Heart left ventricle (tissue), 16 donors: ENCODE measurements around the gene TADA2A. TPM values are rescaled to one million over a fixed set of nuclear protein-coding genes. Genes with fewer than 3 reads are reported as not detected.

ENCODE experiments used
- ATAC-seq, 4 donors: fragments of 200-7000 bp; cut with Tn5 transposase; one replicate each; pipeline ENCODE4 v1.9.1; 2020 to 2022; ENCODE audit warnings: moderate library complexity in 4 of 4, mild to moderate bottlenecking in 3 of 4, moderate number of reproducible peaks in 1 of 4
- DNase-seq, 5 donors: peaks; one replicate each; pipeline ENCODE4 v3.0.0-alpha.2; 2020
- H3K27ac ChIP-seq, 12 donors: fragments of 200-600 bp; sonication (generic) in 4 of 12; one replicate each; pipeline versions ENCODE4 v1.5.0 to v1.8.0; 2016 to 2022; ENCODE audit warnings: mild to moderate bottlenecking in 2 of 12
- H3K27me3 ChIP-seq, 9 donors: fragments of 200-600 bp; sonication (generic) in 2 of 9; one replicate each; pipeline versions ENCODE4 v1.5.1 to v1.8.0; 2016 to 2022; ENCODE audit warnings: mild to moderate bottlenecking in 3 of 9
- H3K36me3 ChIP-seq, 9 donors: fragments of 200-600 bp; sonication (generic) in 2 of 9; one replicate each; pipeline versions ENCODE4 v1.5.0 to v1.8.0; 2018 to 2022; ENCODE audit warnings: mild to moderate bottlenecking in 2 of 9
- H3K4me1 ChIP-seq, 12 donors: fragments of 200-600 bp; sonication (generic) in 4 of 12; one replicate each; pipeline versions ENCODE4 v1.5.0 to v1.8.0; 2016 to 2022; ENCODE audit warnings: mild to moderate bottlenecking in 3 of 12
- H3K4me3 ChIP-seq, 12 donors: fragments of 200-600 bp; sonication (generic) in 4 of 12; one replicate each; pipeline versions ENCODE4 v1.5.0 to v1.8.0; 2017 to 2022; ENCODE audit warnings: mild to moderate bottlenecking in 9 of 12, moderate library complexity in 4 of 12
- H3K9me3 ChIP-seq, 12 donors: fragments of 200-600 bp; sonication (generic) in 4 of 12; one replicate each; pipeline versions ENCODE4 v1.5.0 to v1.8.0; 2016 to 2022; ENCODE audit warnings: mild to moderate bottlenecking in 1 of 12
- CTCF ChIP-seq, 12 donors: fragments of 200-600 bp; sonication (generic) in 4 of 12; IDR thresholded peaks; one replicate each; pipeline versions ENCODE4 v1.5.0 to v1.8.0; 2018 to 2022; ENCODE audit warnings: antibody characterized with exemption in 12 of 12, mild to moderate bottlenecking in 5 of 12
- POLR2A ChIP-seq, 2 donors: fragments of 450-650 bp; IDR thresholded peaks; one replicate each; pipeline ENCODE4 v1.6.1; 2017; ENCODE audit warnings: antibody characterized with exemption in 2 of 2, mild to moderate bottlenecking in 2 of 2, moderate library complexity in 2 of 2
- WGBS, 4 donors: extraction: QIAGEN DNeasy Blood & Tissue Kit in 2 of 4; methylation state at CpG; one replicate each; pipeline versions ENCODE4 v1.1.5 to v1.1.7; 2013 to 2018; 5-methylcytosine and 5-hydroxymethylcytosine counted together
- intact Hi-C, 10 donors: fragments of 100-400 bp; cut with DNase I; formaldehyde crosslinking; loops; one replicate each; pipeline versions ENCODE4 v1.11.1 to v1.14.2; 2022
- polyA plus RNA-seq, 2 donors: library from polyadenylated mRNA; stranded (reverse); fragments of 200-250 nt; gene quantifications; one replicate each; pipeline ENCODE4 v1.2.3, GENCODE V29; 2013
- total RNA-seq, 9 donors: library from RNA; depleted of rRNA in 2 of 9; stranded (reverse); fragments of >200 nt in 2 of 9; fragmentation: NEBNext Ultra II Directional in 3 of 9; extraction: Animal tissue kit (Norgen Biotek cat#: 25700) in 3 of 9; gene quantifications; one replicate each; pipeline versions ENCODE4 v1.1.0 to v1.2.4, GENCODE V29; 2016 to 2023
- donor health status: ischemic (EF 13 %, LVEDD 7.1; RV severe dilation, severe dysfunction).
- donor health status: healthy with polysubstance abuse.
- donor health status: DM: no; HTN: yes; CAD: no.
- donor health status: DM: no; HTN: no; CAD: no.
- donor health status: ischemic (EF 25% LVEDD 6.9; RV normal size, moderate dysfunction).
- donor health status: ischemic (EF 25% LVEDD 5.7; RV mildly dilated, moderate dysfunction).
- donor health status: healthy.
- donor health status: DM: yes; HTN: yes; CAD: no.
- donor health status: ischemic (EF 35%, LVEDD 5.7; RV mildly dilated, moderate dysfunction).
- donor health status: nonischemic (EF 11% LVEDD 7.7; RV severe dilation, severe dysfunction).
- donor health status: DM: yes; HTN: yes; CAD: no.
- donor health status: PGD.
- donor health status: ischemic (EF 29% LVEDD 5.4; RV normal size, mild dysfunction).
- donor health status: nonischemic (EF 23%, LVEDD 6.1; RV moderate dilation, normal function).

Gene TADA2A
- total and polyA plus RNA-seq, 11 donors = 5.7 to 19.4 (median 12.5) TPM

GRCh38 chr17:37493249-37494027 is 86.8 kb downstream of the TADA2A start:
- Histone ChIP-seq H3K4me3 (no peak overlapping the region), H3K36me3 (no peaks in the 10 kb centered on the region), H3K27ac (peak overlapping the region in 1 of 12 donors; percentile 25), H3K27me3 (no peaks in the 10 kb centered on the region), H3K4me1 (peaks cover 0 to 43% (median 22%) of the 10 kb centered on the region in 12 donors), H3K9me3 (no peaks in the 10 kb centered on the region)
- TF ChIP-seq CTCF (IDR thresholded peaks at IDR 0.05) = no peak
- no peak for TF ChIP-seq POLR2A (IDR thresholded peaks at IDR 0.05)
- ATAC-seq = no peak
- WGBS, 4 donors = 88 to 98% (median 92%) methylated on average over 2 of the region's 2 CpGs
- no peak for DNase-seq
- intact Hi-C loops = no loop called here

GRCh38 chr17:37494401-37494831 is 87.7 kb downstream of the TADA2A start:
- Histone ChIP-seq H3K27me3 (no peaks in the 10 kb centered on the region), H3K9me3 (no peaks in the 10 kb centered on the region), H3K36me3 (no peaks in the 10 kb centered on the region), H3K4me3 (no peak overlapping the region), H3K4me1 (peaks cover 0 to 36% (median 18%) of the 10 kb centered on the region in 12 donors), H3K27ac (no peak overlapping the region)
- DNase-seq = no peak
- TF ChIP-seq POLR2A (IDR thresholded peaks at IDR 0.05) (no peak), CTCF (IDR thresholded peaks at IDR 0.05) (no peak)
- WGBS, 4 donors = 60 to 72% (median 68%) methylated on average over 3 of the region's 3 CpGs
- intact Hi-C loops = no loop called here
- no peak for ATAC-seq

GRCh38 chr17:37494971-37495370 is 88.3 kb downstream of the TADA2A start:
- H3K9me3 ChIP-seq = no peaks in the 10 kb centered on the region
- peaks cover 0 to 4% (median 0%) of the 10 kb centered on the region in 9 donors for H3K36me3 ChIP-seq
- WGBS, 4 donors = 76 to 82% (median 77%) methylated on average over 8 of the region's 8 CpGs
- peaks cover 0 to 36% (median 18%) of the 10 kb centered on the region in 12 donors for H3K4me1 ChIP-seq
- H3K27ac ChIP-seq = no peak overlapping the region
- ATAC-seq (no peak), DNase-seq (no peak)
- intact Hi-C loops = no loop called here
- TF ChIP-seq POLR2A (IDR thresholded peaks at IDR 0.05) (no peak), CTCF (IDR thresholded peaks at IDR 0.05) (no peak)
- H3K4me3 ChIP-seq = no peak overlapping the region
- H3K27me3 ChIP-seq = no peaks in the 10 kb centered on the region

- intact Hi-C loops = no loop called here
- ATAC-seq (no peak), DNase-seq (no peak)
- Histone ChIP-seq H3K27ac (no peak overlapping the region), H3K9me3 (no peaks in the 10 kb centered on the region), H3K36me3 (peaks cover 0 to 6% (median 0%) of the 10 kb centered on the region in 9 donors), H3K4me3 (no peak overlapping the region), H3K4me1 (peaks cover 0 to under 1% (median 0%) of the 10 kb centered on the region in 12 donors), H3K27me3 (no peaks in the 10 kb centered on the region)
- no peak for TF ChIP-seq POLR2A (IDR thresholded peaks at IDR 0.05)
- no peak for TF ChIP-seq CTCF (IDR thresholded peaks at IDR 0.05)
Observed at GRCh38 chr17:37500378-37500777, 93.7 kb downstream of the TADA2A start.
